ENCODE data around the gene C1QTNF3.

- TF ChIP-seq GABPB1 (CRISPR knock-in tag; IDR thresholded peaks at IDR 0.05) (no peak), MAX (CRISPR knock-in tag; IDR thresholded peaks at IDR 0.05) (no peak), CTCF (IDR thresholded peaks at IDR 0.05) (no peak), ZNF423 (CRISPR knock-in tag; IDR thresholded peaks at IDR 0.05) (no peak), NFE2L1 (CRISPR knock-in tag; IDR thresholded peaks at IDR 0.05) (no peak), USF2 (CRISPR knock-in tag; IDR thresholded peaks at IDR 0.05) (no peak), ESRRA (CRISPR knock-in tag; IDR thresholded peaks at IDR 0.05; ENCODE audit: borderline replicate concordance) (no peak), ZBTB43 (CRISPR knock-in tag; IDR thresholded peaks at IDR 0.05) (no peak), TCF7 (CRISPR knock-in tag; IDR thresholded peaks at IDR 0.05; ENCODE audit: low read depth) (no peak), ATF3 (CRISPR knock-in tag; conservative IDR thresholded peaks at IDR 0.05) (no peak)
Observed at GRCh38 chr5:34007201-34007620, 35.8 kb downstream of the C1QTNF3 start.

Data from WTC11 (cell line).